Measurements from ENCODE around the gene CLASP1. TPM values are rescaled to one million over a fixed set of nuclear protein-coding genes. Genes with fewer than 3 reads are reported as not detected.
A peak's percentile ranks its signal among the peaks of the same experiment; 100 is the strongest.
"Not testable (repeated sequence)": the region's sequence is repeated elsewhere in the genome, so short reads cannot be mapped to it uniquely, and the experiment has no call there.

Gene CLASP1
- polyA plus RNA-seq, 10 donors, result 44.5 to 75.7 (median 54.0) TPM

DNA sequence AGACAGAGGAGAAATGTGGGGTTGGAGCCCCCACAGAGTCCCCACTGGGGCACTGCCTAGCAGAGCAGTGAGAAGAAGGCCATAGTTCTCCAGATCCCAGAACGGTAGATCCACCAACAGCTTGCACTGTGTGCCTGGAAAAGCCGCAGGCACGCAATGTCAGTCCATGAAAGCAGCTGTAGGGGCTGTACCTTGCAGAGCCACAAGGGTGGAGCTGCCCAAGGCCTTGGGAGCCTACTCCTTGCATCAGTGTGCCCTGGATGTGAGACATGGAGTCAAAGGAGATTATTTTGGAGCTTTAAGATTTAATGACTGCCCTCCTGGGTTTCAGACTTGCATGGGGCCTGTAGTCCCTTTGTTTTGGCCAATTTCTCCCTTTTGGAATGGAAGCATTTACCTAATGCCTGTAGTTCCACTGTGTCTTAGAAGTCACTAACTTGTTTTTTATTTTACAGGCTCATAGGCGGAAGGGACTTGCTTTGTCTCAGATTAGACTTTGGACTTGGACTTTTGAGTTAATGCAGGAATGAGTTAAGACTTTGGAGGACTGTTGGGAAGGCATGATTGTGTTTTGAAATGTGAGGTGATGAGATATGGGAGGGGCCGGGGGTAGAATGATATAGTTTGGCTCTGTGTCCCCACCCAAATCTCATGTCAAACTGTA, 274.7 kb downstream of the CLASP1 start:
- DNase-seq, result not testable (repeated sequence)

DNA sequence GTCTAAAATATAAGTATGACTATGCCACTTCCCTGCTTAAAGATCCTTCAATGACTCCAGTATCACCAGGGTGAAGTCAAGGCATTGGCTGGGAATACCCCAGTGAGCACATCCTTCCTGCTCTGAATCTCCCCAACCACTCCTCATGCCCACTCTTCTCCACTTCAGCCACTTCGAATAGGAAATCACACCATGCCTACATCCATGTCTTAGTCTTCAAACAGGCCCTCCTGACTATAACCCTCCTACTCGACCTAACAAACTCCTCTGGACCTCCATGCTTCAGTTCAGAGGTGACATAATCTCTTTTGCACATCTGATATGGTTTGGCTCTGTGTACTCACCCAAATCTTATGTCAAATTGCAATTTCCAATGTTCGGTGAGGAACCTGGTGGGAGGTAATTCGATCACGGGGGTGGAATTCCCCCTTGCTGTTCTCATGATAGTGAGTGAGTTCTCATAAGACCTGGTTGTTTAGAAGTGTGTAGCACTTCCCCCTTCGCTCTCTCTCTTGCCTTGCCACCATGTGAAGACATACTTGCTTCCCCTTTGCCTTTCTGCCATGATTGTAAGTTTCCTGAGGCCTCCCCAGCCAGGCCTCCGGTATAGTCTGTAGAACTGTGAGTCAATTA, 276.4 kb downstream of the CLASP1 start:
- no peak for DNase-seq

DNA sequence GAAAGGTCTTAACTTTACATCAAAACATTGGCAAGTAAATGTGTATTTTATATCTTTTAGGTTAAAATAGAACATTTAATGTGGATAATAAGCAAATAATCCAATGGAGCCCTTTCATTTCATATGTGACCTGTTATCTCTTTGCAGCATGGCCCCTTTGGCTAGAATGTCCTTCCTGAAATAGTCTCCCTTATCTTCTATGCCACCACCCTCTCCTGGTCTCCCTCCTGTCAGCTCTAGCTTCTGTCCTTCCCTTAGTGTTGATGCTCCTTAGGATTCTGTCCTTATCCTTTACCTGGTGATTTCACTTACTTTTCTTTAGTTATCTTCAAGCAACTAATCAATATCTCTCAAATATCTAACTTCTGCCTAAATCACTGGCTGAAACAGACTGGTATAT, 277.2 kb downstream of the CLASP1 start:
- DNase-seq, result no peak

DNA sequence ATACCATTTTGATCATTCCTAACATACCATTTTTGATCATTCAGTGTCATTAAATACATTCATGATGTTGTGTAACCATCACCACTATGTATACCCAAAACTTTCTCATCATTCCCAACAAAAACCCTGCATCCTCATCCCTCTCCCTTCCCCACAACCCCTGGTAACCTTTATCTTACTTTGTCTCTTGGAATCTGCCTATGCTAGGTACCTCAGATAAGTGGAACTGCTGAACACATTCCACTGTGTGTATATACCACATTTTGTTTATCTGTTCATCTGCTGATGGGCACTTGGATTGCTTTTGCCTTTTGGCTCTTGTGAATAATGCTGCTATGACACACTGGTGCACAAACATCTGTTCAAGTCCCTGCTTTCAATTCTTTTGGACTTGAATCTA, 280.4 kb downstream of the CLASP1 start:
- DNase-seq, result no peak

DNA sequence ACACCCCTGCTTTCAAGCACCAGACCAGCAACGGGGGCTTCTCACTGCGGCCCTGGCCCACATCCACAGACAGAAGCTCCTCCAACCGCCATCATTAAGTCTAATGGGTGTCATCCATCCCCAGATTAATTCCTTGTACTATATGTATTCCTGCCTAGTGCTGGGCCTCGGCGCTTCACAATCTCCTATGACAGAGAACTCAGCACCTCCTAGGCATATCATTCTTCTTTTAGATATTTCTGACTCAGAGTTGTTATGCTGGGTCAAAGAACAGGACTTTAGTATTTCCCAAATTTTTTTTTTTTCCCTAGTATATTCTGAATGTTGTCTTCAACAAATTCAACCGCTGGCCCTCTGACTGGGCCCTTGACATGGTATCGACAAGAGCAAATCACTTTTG, 281.1 kb downstream of the CLASP1 start:
- no peak for DNase-seq

DNA sequence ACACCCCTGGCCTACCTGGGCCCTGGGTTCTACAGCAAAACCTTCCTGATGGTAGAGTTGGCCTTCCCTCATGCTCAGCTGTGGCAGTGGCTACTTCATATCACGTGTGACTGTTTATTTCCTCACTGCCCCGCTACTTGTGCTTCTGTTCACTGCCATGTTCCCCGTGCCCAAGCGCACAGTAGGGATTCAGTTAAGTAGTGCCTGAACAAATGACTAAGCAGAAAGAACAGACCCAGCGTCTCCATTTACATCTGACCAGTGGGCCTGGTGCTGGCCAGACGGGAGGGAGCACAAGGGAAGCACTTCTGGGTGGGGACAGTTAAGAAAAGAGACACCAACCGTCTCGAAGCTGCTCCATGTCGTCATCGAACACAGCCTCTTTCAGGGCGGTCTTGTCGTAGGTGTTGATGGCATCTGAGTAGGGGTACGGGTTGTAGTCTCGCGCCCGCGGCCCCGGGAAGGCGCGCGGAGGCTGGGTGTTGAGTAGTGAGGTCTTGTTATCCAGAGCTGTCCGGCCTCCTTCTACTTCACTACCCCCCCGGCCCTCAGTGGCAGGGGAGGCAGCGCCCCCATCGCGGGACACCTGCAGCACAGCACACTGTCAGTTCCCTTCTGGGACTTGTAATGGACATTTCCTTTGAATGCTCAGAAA, 281.9 kb downstream of the CLASP1 start:
- no peak for DNase-seq

DNA sequence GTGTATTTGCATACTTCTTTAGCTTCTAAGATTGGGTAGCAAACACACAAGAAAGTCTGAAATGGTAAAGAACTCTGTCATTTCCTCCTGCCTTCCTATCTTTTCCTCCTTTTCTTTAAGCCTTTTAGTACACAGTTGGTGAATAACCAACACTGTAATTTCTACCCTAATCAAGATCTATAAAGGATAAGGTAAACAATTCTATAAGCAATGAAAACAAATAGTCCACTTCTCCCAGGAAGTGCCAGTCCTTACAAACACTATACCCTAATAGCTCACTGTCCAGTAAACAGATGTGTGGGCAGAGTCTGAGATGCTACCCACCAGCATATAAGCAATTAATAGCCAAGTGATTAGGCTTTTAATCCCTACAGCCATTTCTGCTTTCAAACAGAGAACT, 283.2 kb downstream of the CLASP1 start:
- DNase-seq, result no peak

DNA sequence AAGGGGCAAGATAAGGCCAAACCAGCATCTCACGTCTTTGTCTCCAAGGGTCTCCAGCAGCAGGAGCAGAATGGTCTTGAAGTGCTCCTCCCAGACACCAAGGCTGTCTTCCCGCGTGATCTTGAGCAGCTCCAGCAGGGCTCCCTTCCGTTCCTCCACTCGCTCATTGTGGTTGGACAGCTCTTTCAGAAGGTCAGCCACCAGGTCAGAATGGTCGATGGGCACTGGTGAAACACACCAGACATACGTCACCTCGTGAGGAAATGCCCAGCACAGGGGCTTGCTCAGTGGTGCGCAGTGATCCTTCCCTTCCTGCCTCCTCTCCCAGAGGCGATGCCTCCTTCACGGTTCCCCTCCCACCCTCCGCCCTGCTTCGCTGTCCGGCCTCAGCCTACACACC, 284.2 kb downstream of the CLASP1 start:
- DNase-seq, result no peak

DNA sequence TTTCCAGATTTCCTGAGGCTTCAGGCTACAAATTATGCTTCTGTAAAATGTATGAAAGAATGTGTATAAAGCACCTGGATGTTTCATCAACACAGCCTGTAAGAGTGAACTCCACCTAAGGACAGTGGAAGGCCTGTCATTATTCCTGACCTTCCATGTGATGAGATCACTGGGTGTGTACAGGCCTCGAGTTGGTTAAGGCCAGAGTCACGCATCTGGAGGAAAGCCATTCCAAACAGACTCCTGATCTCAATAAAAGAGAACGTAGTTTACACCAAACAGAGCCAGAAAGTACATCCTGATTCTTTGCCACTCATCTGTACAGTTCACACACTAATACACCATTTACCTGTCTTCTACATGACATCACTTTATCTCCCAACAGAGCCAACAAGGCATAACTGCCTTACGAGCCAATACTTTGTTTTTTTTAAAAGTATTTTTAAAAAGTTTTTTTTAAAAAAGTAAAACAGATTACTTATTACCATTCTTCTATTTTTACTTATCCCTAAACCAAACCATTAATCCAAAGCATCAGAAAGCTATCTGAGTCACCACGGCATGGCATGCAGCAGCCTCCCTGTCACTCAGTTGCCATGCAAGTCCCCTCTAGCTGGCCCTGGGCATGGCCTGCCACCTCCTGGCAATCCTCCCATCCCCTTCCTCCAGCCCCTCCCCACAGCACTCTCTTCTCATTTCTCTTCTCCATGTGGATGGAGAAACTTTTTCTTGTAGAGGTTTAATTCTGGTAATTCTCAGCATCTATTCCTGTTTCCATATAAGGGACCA, 285.4 kb downstream of the CLASP1 start:
- DNase-seq, result peak in 2 of 3 donors; percentile 14 to 22

DNA sequence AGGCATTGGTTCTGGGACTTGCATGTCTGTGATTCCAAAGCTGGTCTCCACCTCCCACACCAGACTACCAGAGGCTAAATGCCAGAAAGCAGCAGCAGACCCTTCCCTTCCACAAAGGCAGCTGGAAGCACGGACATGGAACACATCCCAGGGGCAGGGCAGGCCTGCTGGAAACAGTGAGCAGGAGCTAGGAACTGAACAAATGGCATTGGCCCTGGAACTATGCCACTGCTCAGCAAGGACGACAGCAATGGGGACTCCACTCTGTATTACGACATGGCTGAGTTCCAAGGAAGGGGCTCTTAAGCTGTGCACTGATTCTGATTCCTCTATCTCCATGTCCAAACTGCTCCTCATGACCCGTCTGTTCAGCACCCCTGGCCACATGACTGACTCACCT, 286.5 kb downstream of the CLASP1 start:
- DNase-seq, result peak; percentile 20 to 42 (median 24)

DNA sequence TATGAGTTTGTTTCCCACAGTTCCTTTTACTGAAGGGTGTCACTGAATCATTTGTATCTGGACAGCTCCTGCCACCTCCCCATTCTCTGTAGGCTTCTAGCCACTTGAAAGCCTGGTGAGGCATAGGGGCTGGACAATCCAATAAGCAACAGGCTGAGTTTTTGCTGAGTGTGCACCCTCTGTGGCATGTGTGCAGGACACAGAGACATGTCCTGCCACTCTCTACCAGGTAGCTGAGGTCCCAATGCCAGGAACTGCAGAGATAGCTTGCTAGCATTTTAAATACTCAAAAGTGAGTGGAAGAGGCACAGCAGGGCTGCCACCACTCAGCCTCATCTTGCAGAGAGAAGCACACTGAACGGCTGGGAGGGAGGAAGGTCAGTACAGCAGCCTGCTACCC, 287.0 kb downstream of the CLASP1 start:
- DNase-seq, result no peak

DNA sequence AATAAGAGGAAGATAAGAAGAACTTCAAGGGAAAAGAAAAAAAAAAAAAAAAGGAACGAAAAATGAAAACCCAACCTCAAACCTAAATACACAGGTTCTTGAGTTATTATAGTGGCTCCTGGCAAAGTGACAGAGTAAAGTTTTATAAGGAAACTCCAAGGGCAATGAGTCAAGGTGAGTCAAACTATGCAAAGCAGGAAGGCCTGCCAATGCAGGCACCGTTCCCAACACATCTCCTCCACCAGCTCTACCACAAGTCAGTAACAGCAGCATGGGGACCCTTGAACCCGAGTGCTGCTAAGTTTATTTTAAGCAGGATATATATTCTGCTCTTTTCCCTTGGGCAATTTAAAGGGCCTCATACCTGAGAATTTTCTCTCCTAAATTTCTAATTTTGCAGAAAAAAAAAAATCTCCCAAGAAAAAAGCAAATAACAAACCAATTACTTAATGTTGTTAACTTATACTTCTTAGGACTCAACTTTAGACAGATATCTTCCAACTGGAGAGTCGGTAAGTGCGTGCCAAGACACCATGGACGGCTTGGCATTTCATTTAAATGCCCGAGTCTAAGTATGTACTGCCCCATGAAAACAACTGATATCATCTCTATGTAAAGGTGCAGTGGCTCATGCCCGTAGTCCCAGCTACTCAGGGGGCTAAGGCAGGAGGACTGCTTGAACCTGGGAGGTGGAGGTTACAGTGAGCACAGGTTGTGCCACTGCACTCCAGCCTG, 288.5 kb downstream of the CLASP1 start:
- peak in 1 of 3 donors; percentile 41 for DNase-seq

DNA sequence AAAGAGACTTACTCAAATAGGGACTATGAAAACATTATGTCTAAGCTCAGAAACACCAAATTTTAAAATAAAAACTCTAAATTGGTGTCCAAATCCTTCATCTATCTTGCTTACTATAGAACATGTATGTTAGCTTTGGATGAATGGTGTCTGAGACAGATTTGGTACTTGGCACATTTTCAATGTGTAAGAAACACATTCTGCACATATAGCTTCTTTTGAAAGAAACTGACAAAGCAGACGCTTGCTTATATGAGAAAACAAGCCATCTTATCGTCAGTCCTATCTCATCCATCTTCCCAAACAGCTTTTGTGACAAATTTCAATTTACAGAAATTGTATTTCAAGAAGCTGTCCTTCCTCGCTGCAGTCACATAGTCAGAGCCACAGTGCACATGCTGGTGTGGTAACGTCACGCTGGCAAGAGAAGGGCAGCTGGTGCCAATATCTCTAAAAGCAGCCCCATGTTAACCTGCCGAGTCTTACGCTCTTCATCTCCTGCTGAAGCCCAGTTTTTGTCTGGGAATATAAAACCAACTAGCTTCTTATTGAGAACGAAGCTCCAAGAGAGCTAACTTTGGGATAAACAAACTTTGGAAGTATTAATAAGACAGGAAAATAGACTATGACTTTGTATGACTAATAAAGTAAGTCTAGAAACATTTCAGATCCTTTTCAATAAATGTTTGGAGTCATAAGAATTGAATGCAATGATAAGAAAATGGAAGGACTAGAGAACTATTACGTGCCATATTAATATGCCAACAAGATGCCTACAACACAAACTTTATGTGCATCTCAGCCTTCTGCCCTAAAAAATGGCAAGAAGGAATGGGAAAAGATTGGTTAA, 289.3 kb downstream of the CLASP1 start:
- DNase-seq, result no peak

DNA sequence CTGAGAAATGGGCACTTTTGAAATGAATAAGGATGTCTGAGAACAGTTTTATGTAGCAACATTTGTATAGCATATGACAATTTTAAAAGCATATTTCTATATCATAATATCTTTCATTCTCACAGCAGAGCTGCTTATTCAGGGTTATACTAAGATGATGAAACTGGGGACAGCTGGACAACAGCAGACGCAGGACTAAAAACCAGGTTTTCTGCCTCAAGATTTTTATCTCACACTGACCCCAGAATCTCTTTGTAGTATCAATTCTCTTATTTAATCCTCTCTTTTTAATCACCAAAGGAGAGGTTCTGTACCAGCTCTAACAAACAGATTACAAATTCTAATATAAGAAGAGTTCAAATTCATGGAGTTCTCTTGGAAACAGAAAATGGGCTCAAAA, 290.1 kb downstream of the CLASP1 start:
- no peak for DNase-seq

DNA sequence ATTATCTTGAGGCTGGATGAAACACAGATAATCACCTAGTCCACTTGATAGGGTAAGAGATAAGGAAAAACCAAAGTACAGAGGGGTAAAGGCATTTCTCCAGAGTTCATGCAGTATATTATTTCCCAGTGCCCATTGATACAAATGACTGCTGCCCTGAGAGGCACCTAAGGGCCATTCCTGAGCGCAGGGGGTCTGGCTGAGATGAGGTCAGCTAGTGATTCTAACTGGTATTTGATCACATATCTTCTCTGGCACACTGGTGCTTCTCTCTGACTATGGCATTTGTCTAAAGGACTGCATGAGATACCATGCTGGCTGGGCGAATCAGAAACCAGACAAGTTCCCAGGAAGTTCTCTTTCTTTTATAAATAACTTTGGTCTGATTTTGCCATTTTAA, 291.0 kb downstream of the CLASP1 start:
- no peak for DNase-seq

DNA sequence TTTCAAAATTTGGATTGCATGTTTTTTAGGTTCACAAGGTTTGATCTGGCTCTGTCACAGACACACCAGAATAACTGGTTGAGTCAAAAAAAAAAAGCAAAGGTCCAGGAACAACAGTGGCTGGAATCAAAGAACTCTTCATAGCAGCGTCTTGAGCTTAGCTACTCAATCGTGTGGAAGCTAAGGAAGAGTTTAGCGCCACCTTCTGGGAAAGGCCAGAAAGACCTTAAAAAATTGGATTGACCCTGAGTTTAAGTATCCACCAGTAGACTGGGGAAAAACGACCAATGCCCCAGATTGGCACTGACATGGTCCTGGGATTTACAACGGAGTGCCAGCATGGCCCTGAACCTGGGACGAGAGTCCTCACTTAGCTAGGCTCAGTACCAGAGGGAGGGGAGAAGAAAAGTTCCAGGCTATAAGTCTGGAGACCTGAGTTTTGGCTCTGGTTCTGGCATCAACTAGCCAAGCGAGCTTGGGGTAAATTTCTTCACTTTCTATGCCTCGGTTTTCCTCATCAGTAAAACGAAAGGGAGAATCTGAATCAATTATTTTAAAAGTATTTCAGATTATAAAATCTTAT, 293.1 kb downstream of the CLASP1 start:
- DNase-seq, result peak; percentile 48 to 74 (median 49)

DNA sequence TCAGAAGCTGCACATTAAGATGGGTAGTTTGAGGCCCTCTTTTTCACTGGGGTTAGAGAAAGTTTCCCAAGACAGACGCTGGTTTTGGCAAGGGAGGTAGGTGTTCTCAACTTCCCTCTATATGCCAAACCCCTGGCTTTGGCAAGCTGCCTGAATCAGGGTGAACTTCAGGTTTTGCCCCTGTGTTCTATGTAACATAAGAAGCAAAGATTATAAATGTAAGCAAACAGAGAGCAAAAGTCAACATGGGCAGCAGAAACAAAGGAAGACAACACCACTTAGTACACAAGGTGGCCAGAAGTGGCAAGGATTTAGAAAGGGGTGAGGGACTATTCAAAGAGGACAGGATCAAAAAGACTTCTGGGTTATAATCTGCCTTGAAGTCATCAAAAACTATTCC, 293.8 kb downstream of the CLASP1 start:
- DNase-seq, result no peak

DNA sequence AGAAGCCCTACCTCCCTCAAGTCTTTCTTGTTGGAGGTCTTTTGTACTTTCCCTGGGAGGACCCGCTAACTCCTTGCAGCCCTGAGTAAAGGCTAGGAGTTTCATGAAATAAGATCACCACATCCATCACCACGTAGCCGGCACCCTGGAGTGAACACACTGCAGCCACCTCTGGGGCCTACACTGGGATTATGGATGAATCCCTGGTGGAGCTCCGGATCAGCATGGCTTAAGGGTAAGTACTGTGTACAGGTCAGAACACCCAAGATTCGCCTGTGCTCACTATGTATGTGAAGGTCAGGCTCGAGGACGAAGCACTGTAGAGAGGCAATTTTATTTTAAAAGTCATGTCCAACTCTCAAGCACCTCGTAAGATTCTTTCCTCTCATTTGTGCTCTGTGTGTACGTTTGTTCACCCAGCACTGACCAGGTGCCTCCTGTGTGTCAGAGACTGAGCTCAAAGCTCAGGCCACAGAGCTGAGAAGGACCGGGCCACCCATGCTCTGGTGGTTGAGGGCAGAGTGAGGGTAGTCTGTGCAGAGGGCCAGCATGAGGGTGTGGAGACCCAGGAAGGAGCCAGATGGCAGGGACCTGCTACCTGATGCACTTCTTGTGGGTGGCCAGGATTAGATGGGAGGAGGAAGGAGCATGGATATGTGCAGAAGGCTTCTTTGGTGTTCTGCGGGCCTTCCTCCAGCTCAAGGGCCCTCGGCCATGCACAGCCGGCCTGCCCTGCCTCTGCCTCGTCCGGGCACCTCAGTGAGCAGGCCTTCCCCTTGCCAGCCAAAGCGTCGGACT, 297.5 kb downstream of the CLASP1 start:
- DNase-seq, result no peak

DNA sequence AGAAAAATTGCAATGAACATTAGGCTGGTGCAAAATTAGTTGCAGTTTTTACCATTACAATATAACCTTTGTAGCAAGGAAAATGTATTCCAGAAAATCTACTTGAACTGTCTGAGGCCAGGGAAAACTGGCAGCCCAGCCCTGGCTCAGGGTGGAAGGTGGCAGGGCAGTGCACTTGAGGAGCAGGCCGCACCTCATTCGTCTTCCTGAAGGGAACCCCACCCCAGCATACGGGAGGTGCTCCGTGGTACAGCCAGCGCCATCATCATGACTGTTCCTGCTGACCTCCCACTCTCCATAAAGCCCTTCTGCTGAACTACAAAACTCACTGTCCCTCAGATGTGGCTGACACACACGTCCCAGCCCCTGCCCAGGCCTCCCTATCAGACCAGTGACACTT, 298.4 kb downstream of the CLASP1 start:
- no peak for DNase-seq

DNA sequence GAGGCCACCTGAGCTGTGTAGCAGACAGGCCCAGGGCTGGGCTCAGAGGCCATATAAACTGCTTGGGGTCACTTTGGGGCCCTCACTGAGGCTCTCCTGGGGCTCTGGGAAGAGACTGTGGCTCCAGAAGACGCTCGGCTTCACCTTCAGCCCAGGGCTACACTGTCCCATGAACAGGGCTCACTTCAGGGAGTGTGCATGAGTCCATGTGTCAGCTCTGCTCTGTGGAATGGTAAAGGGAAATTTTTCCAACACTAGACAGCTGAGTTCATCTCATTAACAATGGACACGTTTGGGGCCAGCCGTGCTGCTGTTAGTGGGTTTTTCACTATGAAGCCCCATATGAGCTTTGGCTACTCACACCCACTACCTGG, 298.9 kb downstream of the CLASP1 start:
- DNase-seq, result no peak
